OCI-M2 (cell line): ENCODE results near the gene APOBEC3B.
"Not testable (repeated sequence)": the region's sequence is repeated elsewhere in the genome, so short reads cannot be mapped to it uniquely, and the experiment has no call there.

Experiments
- DNase-seq: peaks from one replicate; lab custom pipeline; 2025; ENCODE audit not compliant: unreplicated experiment; lab: John Stamatoyannopoulos, UW

The APOBEC3B gene

GRCh38 chr22:38981992-38982927 lies at the start of gene APOBEC3B:
Gene APOBEC3B, plus strand, starts transcription at chr22:38982347. Its CDS starts 107 bp downstream, at chr22:38982454.
- DNase-seq, result peak; percentile 51

- DNase-seq, result no peak
Measured at GRCh38 chr22:38935023-38935422, 47.1 kb upstream of the APOBEC3B start.

- DNase-seq, result no peak
Measured at GRCh38 chr22:38935616-38936015, 46.5 kb upstream of the APOBEC3B start.

- DNase-seq, result no peak
Measured at GRCh38 chr22:38936562-38936961, 45.6 kb upstream of the APOBEC3B start.

- no peak for DNase-seq
Measured at GRCh38 chr22:38937036-38937435, 45.1 kb upstream of the APOBEC3B start.

GRCh38 chr22:38937541-38937940 lies 44.6 kb upstream of the APOBEC3B start:
- no peak for DNase-seq

- no peak for DNase-seq
Measured at GRCh38 chr22:38938221-38938620, 43.9 kb upstream of the APOBEC3B start.

- no peak for DNase-seq
Measured at GRCh38 chr22:38938925-38939324, 43.2 kb upstream of the APOBEC3B start.

- DNase-seq, result no peak
Measured at GRCh38 chr22:38940811-38941384, 41.2 kb upstream of the APOBEC3B start.

- no peak for DNase-seq
Measured at GRCh38 chr22:38941488-38941987, 40.6 kb upstream of the APOBEC3B start.

GRCh38 chr22:38942702-38943101 lies 39.4 kb upstream of the APOBEC3B start:
- no peak for DNase-seq

GRCh38 chr22:38943201-38943600 lies 38.9 kb upstream of the APOBEC3B start:
- DNase-seq, result no peak

GRCh38 chr22:38943882-38944281 lies 38.3 kb upstream of the APOBEC3B start:
- DNase-seq, result no peak

GRCh38 chr22:38944653-38945052 lies 37.5 kb upstream of the APOBEC3B start:
- no peak for DNase-seq

GRCh38 chr22:38945706-38946338 lies 36.3 kb upstream of the APOBEC3B start:
- DNase-seq, result not testable (repeated sequence)

GRCh38 chr22:38946771-38947170 lies 35.4 kb upstream of the APOBEC3B start:
- DNase-seq, result no peak

- no peak for DNase-seq
Measured at GRCh38 chr22:38947321-38948140, 34.6 kb upstream of the APOBEC3B start.

GRCh38 chr22:38948181-38948940 lies 33.8 kb upstream of the APOBEC3B start:
- no peak for DNase-seq

- DNase-seq, result no peak
Measured at GRCh38 chr22:38949889-38950405, 32.2 kb upstream of the APOBEC3B start.
